HAP-1 (cell line): Measurements from ENCODE around the gene FGFR3.
A peak's percentile ranks its signal among the peaks of the same experiment; 100 is the strongest.

Experiments used
- DNase-seq, 2 experiments: peaks; one replicate each; pipeline ENCODE4 v3.0.0-alpha.2; 2016 to 2020; ENCODE audit warnings: low spot score in 2 of 2
- H3K27me3 ChIP-seq: fragments of 250-450 bp; sonication (Bioruptor Pico); 2 replicates; pipeline ENCODE4 v1.5.1; 2020; ENCODE audit warnings: low read depth, mild to moderate bottlenecking, moderate library complexity
- H3K36me3 ChIP-seq: fragments of 250-450 bp; sonication (Bioruptor Pico); replicated peaks from 2 replicates; pipeline ENCODE4 v1.5.1; 2020; ENCODE audit warnings: mild to moderate bottlenecking
- H3K4me1 ChIP-seq: fragments of 250-450 bp; sonication (Bioruptor Pico); 2 replicates; pipeline ENCODE4 v1.5.1; 2020; ENCODE audit warnings: mild to moderate bottlenecking
- H3K4me3 ChIP-seq: fragments of 250-450 bp; sonication (Bioruptor Pico); 2 replicates; pipeline ENCODE4 v1.5.1; 2020; ENCODE audit warnings: mild to moderate bottlenecking, moderate library complexity
- H3K9me3 ChIP-seq: fragments of 250-450 bp; sonication (Bioruptor Pico); 2 replicates; pipeline ENCODE4 v1.5.1; 2020; ENCODE audit warnings: mild to moderate bottlenecking, moderate library complexity
- in situ Hi-C: fragments of 300-500 bp; cut with MboI; formaldehyde crosslinking; loops from 3 replicates; pipeline ENCODE4 v1.14.3; 2020; ENCODE audit warnings: low sequenced_read_pairs, inconsistent platforms, mixed read lengths

FGFR3 gene

GRCh38 chr4:1810765-1811164, 17.7 kb downstream of the FGFR3 start:
- no peaks in the 10 kb centered on the region for H3K9me3 ChIP-seq
- H3K4me1 ChIP-seq = no peaks in the 10 kb centered on the region
- no peak for DNase-seq
- no peak overlapping the region for H3K4me3 ChIP-seq
- no peaks in the 10 kb centered on the region for H3K27me3 ChIP-seq
- H3K36me3 ChIP-seq = peaks cover 41% of the 10 kb centered on the region
- in situ Hi-C loops = no loop called here

- in situ Hi-C loops = no loop called here
Observed at GRCh38 chr4:1812720-1813119, 19.6 kb downstream of the FGFR3 start.

GRCh38 chr4:1813231-1813630, 20.1 kb downstream of the FGFR3 start:
- H3K36me3 ChIP-seq = peaks cover 54% of the 10 kb centered on the region
- in situ Hi-C loops = no loop called here
- H3K9me3 ChIP-seq = no peaks in the 10 kb centered on the region

More at GRCh38 chr4:1812720-1813119, 19.6 kb downstream of the FGFR3 start:
- H3K4me3 ChIP-seq = no peak overlapping the region
- peaks cover 49% of the 10 kb centered on the region for H3K36me3 ChIP-seq
- no peak for DNase-seq
- H3K4me1 ChIP-seq = no peaks in the 10 kb centered on the region
- no peaks in the 10 kb centered on the region for H3K9me3 ChIP-seq
- H3K27me3 ChIP-seq = no peaks in the 10 kb centered on the region

GRCh38 chr4:1813915-1814314, 20.8 kb downstream of the FGFR3 start:
- DNase-seq = peak in 1 of 2 experiments; percentile 38
- Histone ChIP-seq H3K4me1 (no peaks in the 10 kb centered on the region), H3K36me3 (peaks cover 60% of the 10 kb centered on the region), H3K4me3 (no peak overlapping the region), H3K27me3 (no peaks in the 10 kb centered on the region), H3K9me3 (no peaks in the 10 kb centered on the region)
- in situ Hi-C loops = no loop called here

More at GRCh38 chr4:1813231-1813630, 20.1 kb downstream of the FGFR3 start:
- H3K4me3 ChIP-seq = no peak overlapping the region
- no peaks in the 10 kb centered on the region for H3K27me3 ChIP-seq
- DNase-seq = no peak
- H3K4me1 ChIP-seq = no peaks in the 10 kb centered on the region

GRCh38 chr4:1814453-1814852, 21.4 kb downstream of the FGFR3 start:
- Histone ChIP-seq H3K36me3 (peaks cover 64% of the 10 kb centered on the region), H3K4me3 (no peak overlapping the region), H3K4me1 (no peaks in the 10 kb centered on the region), H3K27me3 (no peaks in the 10 kb centered on the region), H3K9me3 (no peaks in the 10 kb centered on the region)
- in situ Hi-C loops = no loop called here
- no peak for DNase-seq

- DNase-seq = no peak
- Histone ChIP-seq H3K9me3 (no peaks in the 10 kb centered on the region), H3K27me3 (no peaks in the 10 kb centered on the region), H3K36me3 (peaks cover 71% of the 10 kb centered on the region), H3K4me1 (no peaks in the 10 kb centered on the region), H3K4me3 (no peak overlapping the region)
- in situ Hi-C loops = loop anchor here (5.0 kb wide), 1 partner anchor 73 kb away; no protein-coding TSS in a partner anchor
Observed at GRCh38 chr4:1815096-1815996, 22.3 kb downstream of the FGFR3 start.

- in situ Hi-C loops = loop anchor here (5.0 kb wide), 1 partner anchor 74 kb away; no protein-coding TSS in a partner anchor
- Histone ChIP-seq H3K36me3 (peaks cover 72% of the 10 kb centered on the region), H3K4me1 (no peaks in the 10 kb centered on the region), H3K27me3 (no peaks in the 10 kb centered on the region), H3K9me3 (no peaks in the 10 kb centered on the region), H3K4me3 (no peak overlapping the region)
- no peak for DNase-seq
Observed at GRCh38 chr4:1815997-1816860, 23.1 kb downstream of the FGFR3 start.

GRCh38 chr4:1819284-1819683, 26.2 kb downstream of the FGFR3 start:
- peaks cover 86% of the 10 kb centered on the region for H3K36me3 ChIP-seq
- in situ Hi-C loops = loop anchor here (5.0 kb wide), 1 partner anchor 77 kb away; no protein-coding TSS in a partner anchor
- no peak overlapping the region for H3K4me3 ChIP-seq

GRCh38 chr4:1819816-1820215, 26.7 kb downstream of the FGFR3 start:
- Histone ChIP-seq H3K4me3 (no peak overlapping the region), H3K4me1 (no peaks in the 10 kb centered on the region), H3K36me3 (peaks cover 86% of the 10 kb centered on the region), H3K27me3 (no peaks in the 10 kb centered on the region), H3K9me3 (no peaks in the 10 kb centered on the region)
- in situ Hi-C loops = loop anchor here (5.0 kb wide), 1 partner anchor 78 kb away; no protein-coding TSS in a partner anchor
- DNase-seq = no peak

More at GRCh38 chr4:1819284-1819683, 26.2 kb downstream of the FGFR3 start:
- Histone ChIP-seq H3K27me3 (no peaks in the 10 kb centered on the region), H3K4me1 (no peaks in the 10 kb centered on the region), H3K9me3 (no peaks in the 10 kb centered on the region)
- no peak for DNase-seq

GRCh38 chr4:1821679-1822567, 28.8 kb downstream of the FGFR3 start:
- H3K36me3 ChIP-seq = peaks cover 83% of the 10 kb centered on the region
- in situ Hi-C loops = no loop called here
- DNase-seq = no peak
- no peaks in the 10 kb centered on the region for H3K4me1 ChIP-seq
- no peak overlapping the region for H3K4me3 ChIP-seq
- H3K9me3 ChIP-seq = no peaks in the 10 kb centered on the region
- H3K27me3 ChIP-seq = no peaks in the 10 kb centered on the region

- Histone ChIP-seq H3K36me3 (peaks cover 76% of the 10 kb centered on the region), H3K4me3 (no peak overlapping the region), H3K9me3 (no peaks in the 10 kb centered on the region), H3K27me3 (no peaks in the 10 kb centered on the region), H3K4me1 (no peaks in the 10 kb centered on the region)
- in situ Hi-C loops = no loop called here
- DNase-seq = no peak
Observed at GRCh38 chr4:1822568-1823544, 29.8 kb downstream of the FGFR3 start.

- in situ Hi-C loops = no loop called here
- DNase-seq = no peak
- H3K36me3 ChIP-seq = peaks cover 70% of the 10 kb centered on the region
Observed at GRCh38 chr4:1823545-1823932, 30.4 kb downstream of the FGFR3 start.

More at GRCh38 chr4:1823545-1823932, 30.4 kb downstream of the FGFR3 start:
- no peaks in the 10 kb centered on the region for H3K4me1 ChIP-seq
- no peaks in the 10 kb centered on the region for H3K27me3 ChIP-seq
- H3K9me3 ChIP-seq = no peaks in the 10 kb centered on the region
- H3K4me3 ChIP-seq = no peak overlapping the region
